Measurements from ENCODE around the gene CIAPIN1.

The CIAPIN1 gene

DNA sequence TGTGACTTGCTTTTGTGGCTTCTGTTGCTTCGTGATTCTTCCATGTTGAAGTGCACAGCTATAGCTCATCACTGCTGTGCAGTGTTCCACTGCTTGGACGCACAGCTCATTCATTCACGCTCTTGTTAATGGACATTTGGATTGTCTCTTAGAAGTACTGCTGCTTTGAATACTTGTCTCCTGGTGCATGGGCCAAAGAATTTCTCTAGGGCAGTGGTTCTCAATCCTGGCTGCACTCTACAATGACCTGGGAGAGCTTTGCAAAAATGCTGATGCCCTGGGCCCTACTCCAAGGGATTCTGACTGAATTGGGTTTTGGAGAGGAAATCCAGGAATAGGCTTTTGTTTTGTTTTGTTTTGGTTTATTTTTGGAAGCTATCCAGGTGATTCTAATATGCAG is 22.6 kb downstream of the CIAPIN1 start:
- Histone ChIP-seq H3K4me1 (peaks cover 0 to 17% (median 7%) of the 10 kb centered on the region in 4 donors), H3K4me3 (no peak overlapping the region), H3K27me3 (no peaks in the 10 kb centered on the region), H3K9me3 (no peaks in the 10 kb centered on the region), H3K27ac (no peak overlapping the region), H3K36me3 (peaks cover 12 to 38% (median 22%) of the 10 kb centered on the region in 3 donors)
- no peak for DNase-seq
- TF ChIP-seq, protein P1, sequence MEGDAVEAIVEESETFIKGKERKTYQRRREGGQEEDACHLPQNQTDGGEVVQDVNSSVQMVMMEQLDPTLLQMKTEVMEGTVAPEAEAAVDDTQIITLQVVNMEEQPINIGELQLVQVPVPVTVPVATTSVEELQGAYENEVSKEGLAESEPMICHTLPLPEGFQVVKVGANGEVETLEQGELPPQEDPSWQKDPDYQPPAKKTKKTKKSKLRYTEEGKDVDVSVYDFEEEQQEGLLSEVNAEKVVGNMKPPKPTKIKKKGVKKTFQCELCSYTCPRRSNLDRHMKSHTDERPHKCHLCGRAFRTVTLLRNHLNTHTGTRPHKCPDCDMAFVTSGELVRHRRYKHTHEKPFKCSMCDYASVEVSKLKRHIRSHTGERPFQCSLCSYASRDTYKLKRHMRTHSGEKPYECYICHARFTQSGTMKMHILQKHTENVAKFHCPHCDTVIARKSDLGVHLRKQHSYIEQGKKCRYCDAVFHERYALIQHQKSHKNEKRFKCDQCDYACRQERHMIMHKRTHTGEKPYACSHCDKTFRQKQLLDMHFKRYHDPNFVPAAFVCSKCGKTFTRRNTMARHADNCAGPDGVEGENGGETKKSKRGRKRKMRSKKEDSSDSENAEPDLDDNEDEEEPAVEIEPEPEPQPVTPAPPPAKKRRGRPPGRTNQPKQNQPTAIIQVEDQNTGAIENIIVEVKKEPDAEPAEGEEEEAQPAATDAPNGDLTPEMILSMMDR (IDR thresholded peaks at IDR 0.05), result no peak
- intact Hi-C loops (cut with DNase I; ENCODE audit: low total_unique reads), result loop anchor here (5.0 to 10.0 kb wide), 2 partner anchors 240 to 332 kb away; partner anchors contain the start of genes CPNE2, PSME3IP1 and RSPRY1

DNA sequence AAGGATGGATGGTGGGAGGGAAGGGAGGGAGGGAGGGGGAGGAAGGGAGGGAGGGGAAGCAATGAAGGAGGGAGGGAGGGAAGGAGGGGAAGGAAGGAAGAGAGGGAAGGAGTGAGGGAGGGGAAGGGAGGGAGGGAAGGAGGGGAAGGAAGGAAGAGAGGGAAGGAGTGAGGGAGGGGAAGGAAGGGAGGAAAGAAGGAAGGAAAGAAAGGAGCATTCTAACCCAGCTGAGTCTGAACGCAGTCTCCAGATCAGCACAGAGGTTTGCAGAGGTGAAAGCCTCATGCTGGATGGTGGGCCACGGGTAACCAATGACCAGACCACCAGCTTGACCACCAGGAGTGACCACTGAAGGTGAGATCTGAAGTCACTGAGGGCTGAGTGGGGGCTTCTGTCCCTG is 24.0 kb downstream of the CIAPIN1 start:
- no peak overlapping the region for H3K4me3 ChIP-seq
- DNase-seq, result no peak
- peaks cover 1 to 23% (median 11%) of the 10 kb centered on the region in 3 donors for H3K36me3 ChIP-seq
- H3K27me3 ChIP-seq, result no peaks in the 10 kb centered on the region
- H3K27ac ChIP-seq, result peak overlapping the region in 1 of 2 donors; percentile 21
- H3K9me3 ChIP-seq, result no peaks in the 10 kb centered on the region
- TF ChIP-seq, protein P1 (IDR thresholded peaks at IDR 0.05), result no peak
- intact Hi-C loops (cut with DNase I; ENCODE audit: low total_unique reads), result loop anchor here (5.0 to 10.0 kb wide), 2 partner anchors 238 to 331 kb away; partner anchors contain the start of genes CPNE2, PSME3IP1 and RSPRY1
- H3K4me1 ChIP-seq, result peaks cover 7 to 31% (median 18%) of the 10 kb centered on the region in 4 donors

DNA sequence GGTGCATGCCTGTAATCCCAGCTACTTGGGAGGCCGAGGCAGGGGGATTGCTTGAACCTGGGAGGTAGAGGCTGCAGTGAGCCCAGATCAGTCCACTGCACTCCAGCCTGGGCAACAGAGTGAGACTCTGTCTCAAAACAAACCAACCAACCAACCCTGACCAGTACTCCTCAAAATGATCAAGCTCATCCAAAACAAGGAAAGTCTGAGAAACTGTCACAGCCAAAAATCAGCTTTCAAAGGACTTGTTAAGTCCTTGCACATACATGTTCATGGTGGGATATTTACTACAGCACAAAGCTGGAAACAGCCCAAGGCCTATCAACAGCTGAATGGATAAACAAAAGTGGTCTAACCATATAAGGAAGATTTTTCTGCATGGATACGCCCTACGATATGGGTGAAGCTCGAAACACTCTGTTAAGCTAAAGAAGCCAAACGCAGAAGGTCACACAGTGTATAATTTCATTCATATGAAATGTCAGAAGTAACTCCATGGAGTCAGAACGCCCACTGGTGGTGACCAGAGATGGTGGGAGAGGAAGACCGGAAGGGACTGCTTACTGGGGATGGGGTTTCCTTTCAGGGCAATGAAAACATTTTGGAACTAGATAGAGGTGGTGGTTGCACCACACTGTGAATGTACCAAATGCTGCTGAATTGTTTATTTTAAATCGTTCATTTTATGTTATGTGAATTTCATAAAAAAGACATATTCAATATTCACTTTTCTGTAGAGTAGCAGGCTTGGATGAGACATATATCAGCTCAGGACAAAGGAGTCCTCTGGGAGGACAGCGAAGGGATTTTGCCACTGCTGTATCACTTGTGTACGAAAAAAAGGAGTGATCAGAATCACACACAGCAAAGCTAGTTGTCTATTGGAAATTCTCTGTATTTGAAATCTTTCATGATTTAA is 24.9 kb downstream of the CIAPIN1 start:
- H3K27ac ChIP-seq, result peak overlapping the region; percentile 8 to 31
- DNase-seq, result peak; percentile 65 to 81
- TF ChIP-seq, protein P1 (IDR thresholded peaks at IDR 0.05), result peak; percentile 75 to 78
- no peaks in the 10 kb centered on the region for H3K27me3 ChIP-seq
- H3K36me3 ChIP-seq, result peaks cover 0 to 15% (median 3%) of the 10 kb centered on the region in 3 donors
- no peak overlapping the region for H3K4me3 ChIP-seq
- intact Hi-C loops (cut with DNase I; ENCODE audit: low total_unique reads), result loop anchor here (5.0 to 10.0 kb wide), 2 partner anchors 237 to 330 kb away; partner anchors contain the start of genes CPNE2, PSME3IP1 and RSPRY1
- H3K9me3 ChIP-seq, result no peaks in the 10 kb centered on the region
- peaks cover 7 to 38% (median 22%) of the 10 kb centered on the region in 4 donors for H3K4me1 ChIP-seq

DNA sequence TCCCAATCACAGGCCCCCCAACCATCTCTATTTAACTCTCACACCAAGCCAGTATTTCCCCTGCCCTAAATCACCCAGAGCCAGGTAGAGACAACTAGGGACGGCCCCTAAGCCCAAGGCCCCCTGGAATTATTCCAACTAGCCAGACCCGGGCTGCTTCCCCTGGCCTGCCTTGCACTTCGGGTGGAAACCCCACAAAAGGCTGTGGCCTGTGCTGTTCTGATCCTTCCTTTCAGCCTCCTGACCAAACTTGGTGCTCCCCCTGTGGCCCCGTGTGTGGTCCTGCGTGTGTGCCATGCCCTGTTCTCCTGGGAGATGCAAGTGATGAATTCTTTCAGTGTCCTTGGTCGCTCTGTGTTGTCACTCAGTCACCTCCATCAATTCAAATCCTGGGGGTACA is 27.7 kb downstream of the CIAPIN1 start:
- DNase-seq, result no peak
- Histone ChIP-seq H3K9me3 (no peaks in the 10 kb centered on the region), H3K27me3 (no peaks in the 10 kb centered on the region), H3K4me3 (no peak overlapping the region), H3K27ac (peak overlapping the region; percentile 62 to 66), H3K36me3 (no peaks in the 10 kb centered on the region), H3K4me1 (peaks cover 7 to 42% (median 31%) of the 10 kb centered on the region in 4 donors)
- TF ChIP-seq, protein P1 (IDR thresholded peaks at IDR 0.05), result no peak
- intact Hi-C loops (cut with DNase I; ENCODE audit: low total_unique reads), result loop anchor here (2.0 to 5.0 kb wide), 2 partner anchors 42 to 97 kb away; no protein-coding TSS in a partner anchor

DNA sequence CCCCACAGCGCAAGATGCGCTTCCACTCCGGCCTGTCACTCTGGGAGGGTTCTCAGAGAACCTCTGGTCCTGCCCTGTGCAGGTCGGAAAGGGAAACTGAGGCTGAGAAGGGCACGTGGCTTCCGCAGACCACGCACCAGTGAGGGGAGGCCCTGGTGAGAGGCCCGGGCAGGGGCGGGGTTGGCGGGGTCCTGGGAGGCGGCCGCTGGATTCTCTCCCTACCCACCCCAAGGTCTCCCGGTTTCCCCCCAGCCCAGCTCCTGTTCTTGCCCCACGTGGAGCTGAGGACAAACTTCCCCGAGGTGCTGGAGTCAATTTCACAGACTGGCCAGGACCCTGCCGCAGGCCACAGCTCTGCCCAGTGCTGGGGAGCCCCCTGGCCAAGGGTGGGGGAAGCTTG is 31.1 kb downstream of the CIAPIN1 start:
- TF ChIP-seq, protein P1 (IDR thresholded peaks at IDR 0.05), result no peak
- H3K4me1 ChIP-seq, result peaks cover 7 to 31% (median 25%) of the 10 kb centered on the region in 4 donors
- intact Hi-C loops (cut with DNase I; ENCODE audit: low total_unique reads), result loop anchor here (5.0 kb wide), 1 partner anchor 39 kb away; no protein-coding TSS in a partner anchor
- H3K9me3 ChIP-seq, result no peaks in the 10 kb centered on the region
- H3K36me3 ChIP-seq, result no peaks in the 10 kb centered on the region
- peak overlapping the region; percentile 55 to 56 for H3K27ac ChIP-seq
- no peak for DNase-seq
- H3K27me3 ChIP-seq, result no peaks in the 10 kb centered on the region
- no peak overlapping the region for H3K4me3 ChIP-seq
